H9 (cell line): ENCODE measurements around the gene PPP4R3B. TPM values are rescaled to one million over a fixed set of nuclear protein-coding genes. Genes with fewer than 3 reads are reported as not detected.

Source experiments
- DNase-seq: peaks from one replicate; pipeline ENCODE4 v3.0.0-alpha.2; 2017
- H2AFZ ChIP-seq: one replicate; pipeline ENCODE4 v1.6.1; 2013; ENCODE audit warnings: mild to moderate bottlenecking, low read length, control low read depth, moderate library complexity
- H2AK5ac ChIP-seq: 2 replicates; pipeline ENCODE4 v1.6.1; 2013; ENCODE audit warnings: low read length, control low read depth, mixed read lengths; ENCODE audit not compliant: insufficient read length
- H2BK120ac ChIP-seq: one replicate; pipeline ENCODE4 v1.6.1; 2013; ENCODE audit warnings: low read depth, mild to moderate bottlenecking, low read length, control low read depth, inconsistent platforms; ENCODE audit not compliant: poor library complexity, severe bottlenecking
- H2BK12ac ChIP-seq: 2 replicates; pipeline ENCODE4 v1.6.1; 2013; ENCODE audit warnings: low read length, control low read depth, mixed read lengths, low read depth; ENCODE audit not compliant: insufficient read length
- H2BK15ac ChIP-seq: 2 replicates; pipeline ENCODE4 v1.6.1; 2013; ENCODE audit warnings: low read depth, low read length, control low read depth
- H2BK20ac ChIP-seq: one replicate; pipeline ENCODE4 v1.6.1; 2013; ENCODE audit warnings: low read depth, mild to moderate bottlenecking, low read length, control low read depth, inconsistent platforms; ENCODE audit not compliant: poor library complexity, severe bottlenecking
- H2BK5ac ChIP-seq: 2 replicates; pipeline ENCODE4 v1.6.1; 2013; ENCODE audit warnings: low read length, control low read depth, mixed read lengths; ENCODE audit not compliant: insufficient read length
- H3K14ac ChIP-seq: 2 replicates; pipeline ENCODE4 v1.6.1; 2013; ENCODE audit warnings: low read length, control low read depth; ENCODE audit not compliant: insufficient read depth
- H3K18ac ChIP-seq: 2 replicates; pipeline ENCODE4 v1.6.1; 2013; ENCODE audit warnings: low read depth, mild to moderate bottlenecking, mixed read lengths, low read length, control low read depth; ENCODE audit not compliant: insufficient read length
- H3K23ac ChIP-seq: 2 replicates; pipeline ENCODE4 v1.6.1; 2013; ENCODE audit warnings: low read length, control low read depth, mixed read lengths, low read depth; ENCODE audit not compliant: insufficient read length
- H3K23me2 ChIP-seq: 2 replicates; pipeline ENCODE4 v1.6.1; 2013; ENCODE audit warnings: low read depth, mild to moderate bottlenecking, mixed read lengths, low read length, control low read depth; ENCODE audit not compliant: insufficient read length, poor library complexity, severe bottlenecking
- H3K27ac ChIP-seq: 2 replicates; pipeline ENCODE4 v1.5.1; 2013; ENCODE audit warnings: low read length, control low read depth, mixed read lengths, low read depth; ENCODE audit not compliant: insufficient read length
- H3K27me3 ChIP-seq: 2 replicates; pipeline ENCODE4 v1.6.1; 2013; ENCODE audit warnings: low read length, control low read depth, inconsistent platforms; ENCODE audit not compliant: insufficient read depth
- H3K4ac ChIP-seq: 2 replicates; pipeline ENCODE4 v1.6.1; 2013; ENCODE audit warnings: low read depth, mild to moderate bottlenecking, control low read depth, inconsistent platforms, low read length, moderate library complexity
- H3K4me1 ChIP-seq: 2 replicates; pipeline ENCODE4 v1.6.1; 2013; ENCODE audit warnings: low read length, control low read depth, inconsistent platforms; ENCODE audit not compliant: insufficient read depth
- H3K4me2 ChIP-seq: 2 replicates; pipeline ENCODE4 v1.6.1; 2013; ENCODE audit warnings: low read length, control low read depth, mixed read lengths; ENCODE audit not compliant: insufficient read length, insufficient read depth
- H3K56ac ChIP-seq: 2 replicates; pipeline ENCODE4 v1.6.1; 2013; ENCODE audit warnings: low read depth, mild to moderate bottlenecking, mixed read lengths, low read length, control low read depth; ENCODE audit not compliant: insufficient read length
- H3K79me1 ChIP-seq: 2 replicates; pipeline ENCODE4 v1.6.1; 2013; ENCODE audit warnings: low read depth, mild to moderate bottlenecking, moderate library complexity, low read length, control low read depth, inconsistent platforms; ENCODE audit not compliant: insufficient read depth, poor library complexity, severe bottlenecking
- H3K79me2 ChIP-seq: 2 replicates; pipeline ENCODE4 v1.6.1; 2013; ENCODE audit warnings: low read length, control low read depth, inconsistent platforms; ENCODE audit not compliant: insufficient read depth
- H3K9ac ChIP-seq: 2 replicates; pipeline ENCODE4 v1.6.1; 2013; ENCODE audit warnings: low read length, control low read depth, mixed read lengths; ENCODE audit not compliant: insufficient read length; ENCODE audit errors: extremely low read depth
- H3K9me3 ChIP-seq: one replicate; pipeline ENCODE4 v1.6.1; 2013; ENCODE audit warnings: low read depth, low read length, inconsistent platforms; ENCODE audit not compliant: control insufficient read depth
- H3T11ph ChIP-seq: one replicate; pipeline ENCODE4 v1.6.1; 2013; ENCODE audit warnings: mild to moderate bottlenecking, low read length, control low read depth, inconsistent platforms
- H4K20me1 ChIP-seq: one replicate; pipeline ENCODE4 v1.6.1; 2013; ENCODE audit not compliant: control insufficient read depth, insufficient read length, insufficient read depth
- H4K5ac ChIP-seq: 2 replicates; pipeline ENCODE4 v1.6.1; 2013; ENCODE audit warnings: low read depth, mild to moderate bottlenecking, mixed read lengths, low read length, control low read depth; ENCODE audit not compliant: insufficient read length
- H4K8ac ChIP-seq: replicated peaks from 2 replicates; pipeline ENCODE4 v1.6.1; 2013; ENCODE audit warnings: low read length, control low read depth, mixed read lengths, low read depth; ENCODE audit not compliant: insufficient read length
- H4K91ac ChIP-seq: 2 replicates; pipeline ENCODE4 v1.6.1; 2013; ENCODE audit warnings: low read depth, mild to moderate bottlenecking, moderate library complexity, mixed read lengths, low read length, control low read depth; ENCODE audit not compliant: insufficient read length
- H3K27ac Mint-ChIP-seq, 3 experiments: 2 replicates in 2 of 3; 3 replicates in 1 of 3; pipeline ENCODE4 v1.8.0; 2020 to 2021; ENCODE audit warnings: mixed read lengths in 3 of 3, mild to moderate bottlenecking in 1 of 3, moderate library complexity in 1 of 3
- H3K27me3 Mint-ChIP-seq: 2 replicates; pipeline ENCODE4 v1.8.0; 2021; ENCODE audit warnings: low read depth, mild to moderate bottlenecking, moderate library complexity, mixed read lengths
- H3K36me3 Mint-ChIP-seq, 3 experiments: 2 replicates in 2 of 3; 3 replicates in 1 of 3; pipeline ENCODE4 v1.8.0; 2020 to 2021; ENCODE audit warnings: low read depth in 3 of 3, mixed read lengths in 3 of 3; ENCODE audit not compliant: insufficient read depth in 1 of 3
- H3K4me1 Mint-ChIP-seq, 2 experiments: 2 replicates each; pipeline ENCODE4 v1.8.0; 2020; ENCODE audit warnings: mixed read lengths in 2 of 2
- H3K4me3 Mint-ChIP-seq, 2 experiments: 2 replicates in 1 of 2; 3 replicates in 1 of 2; pipeline ENCODE4 v1.8.0; 2020 to 2021; ENCODE audit warnings: mild to moderate bottlenecking in 2 of 2, mixed read lengths in 2 of 2, moderate library complexity in 1 of 2
- H3K9me3 Mint-ChIP-seq, 2 experiments: 2 replicates in 1 of 2; 3 replicates in 1 of 2; pipeline ENCODE4 v1.8.0; 2020; ENCODE audit warnings: mild to moderate bottlenecking in 2 of 2, mixed read lengths in 2 of 2, moderate library complexity in 1 of 2
- WGBS: extraction: QIAGEN DNeasy Blood & Tissue Kit; methylation state at CpG from one replicate; pipeline ENCODE4 v1.1.7; 2013; ENCODE audit warnings: missing lambda C conversion rate, low lambda C conversion rate, mixed read lengths; ENCODE audit not compliant: insufficient read length; ENCODE audit errors: extremely low coverage; 5-methylcytosine and 5-hydroxymethylcytosine counted together
- total RNA-seq: library from RNA; stranded (reverse); gene quantifications from 2 replicates; pipeline ENCODE4 v1.2.1, GENCODE V29; 2021
- TF ChIP-seq, protein P1 (sequence below): fragments of 200-600 bp; sonication (generic); conservative IDR thresholded peaks from 3 replicates; pipeline ENCODE4 v1.8.0; 2021; ENCODE audit warnings: antibody characterized with exemption, mild to moderate bottlenecking

The PPP4R3B gene
- total RNA-seq, 1 experiment from 2014 or later = 37.6 TPM

DNA sequence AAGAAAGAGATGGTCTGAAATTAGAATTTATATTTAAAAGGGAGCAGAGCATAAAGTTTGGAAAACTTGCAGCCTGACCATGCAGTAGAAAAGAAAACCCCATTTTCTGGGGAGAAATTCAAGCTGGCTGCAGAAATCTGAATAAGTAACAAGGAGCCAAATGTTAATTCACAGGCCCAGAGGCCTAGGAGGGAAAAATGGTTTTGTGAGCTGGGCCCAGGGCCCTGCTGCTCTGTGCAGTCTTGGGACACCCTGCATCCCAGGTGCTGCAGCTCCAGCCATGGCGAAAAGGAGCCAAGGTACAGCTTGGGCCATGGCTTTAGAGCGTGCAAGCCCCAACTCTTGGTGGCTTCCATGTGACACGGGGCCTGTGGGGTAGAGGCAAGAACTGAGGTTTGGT is 56.6 kb downstream of the PPP4R3B start:
- Histone ChIP-seq H4K91ac (no peak overlapping the region), H2BK15ac (no peak overlapping the region), H3K27me3 (no peaks in the 10 kb centered on the region), H2BK5ac (no peak overlapping the region), H3K4ac (no peak overlapping the region), H4K20me1 (no peaks in the 10 kb centered on the region), H3K9me3 (peaks cover 8% of the 10 kb centered on the region), H4K8ac (no peak overlapping the region), H3K56ac (no peak overlapping the region), H3K18ac (no peak overlapping the region), H3K23me2 (no peaks in the 10 kb centered on the region), H2BK12ac (no peak overlapping the region), H3K9ac (no peak overlapping the region), H3K27ac (no peak overlapping the region), H2BK20ac (no peak overlapping the region), H4K5ac (no peak overlapping the region), H3K79me1 (no peaks in the 10 kb centered on the region), H3K14ac (no peak overlapping the region), H3K4me2 (no peak overlapping the region), H3K23ac (no peak overlapping the region), H2BK120ac (no peak overlapping the region), H3T11ph (no peak overlapping the region), H3K79me2 (no peaks in the 10 kb centered on the region), H2AK5ac (no peak overlapping the region), H2AFZ (no peak overlapping the region), H3K4me1 (no peaks in the 10 kb centered on the region)
- no CpG with 5 or more reads among the region's 3 CpGs for WGBS
- no peaks in the 10 kb centered on the region for H3K4me1 Mint-ChIP-seq
- peaks cover 18 to 22% of the 10 kb centered on the region in 2 experiments for H3K9me3 Mint-ChIP-seq
- TF ChIP-seq, protein P1, sequence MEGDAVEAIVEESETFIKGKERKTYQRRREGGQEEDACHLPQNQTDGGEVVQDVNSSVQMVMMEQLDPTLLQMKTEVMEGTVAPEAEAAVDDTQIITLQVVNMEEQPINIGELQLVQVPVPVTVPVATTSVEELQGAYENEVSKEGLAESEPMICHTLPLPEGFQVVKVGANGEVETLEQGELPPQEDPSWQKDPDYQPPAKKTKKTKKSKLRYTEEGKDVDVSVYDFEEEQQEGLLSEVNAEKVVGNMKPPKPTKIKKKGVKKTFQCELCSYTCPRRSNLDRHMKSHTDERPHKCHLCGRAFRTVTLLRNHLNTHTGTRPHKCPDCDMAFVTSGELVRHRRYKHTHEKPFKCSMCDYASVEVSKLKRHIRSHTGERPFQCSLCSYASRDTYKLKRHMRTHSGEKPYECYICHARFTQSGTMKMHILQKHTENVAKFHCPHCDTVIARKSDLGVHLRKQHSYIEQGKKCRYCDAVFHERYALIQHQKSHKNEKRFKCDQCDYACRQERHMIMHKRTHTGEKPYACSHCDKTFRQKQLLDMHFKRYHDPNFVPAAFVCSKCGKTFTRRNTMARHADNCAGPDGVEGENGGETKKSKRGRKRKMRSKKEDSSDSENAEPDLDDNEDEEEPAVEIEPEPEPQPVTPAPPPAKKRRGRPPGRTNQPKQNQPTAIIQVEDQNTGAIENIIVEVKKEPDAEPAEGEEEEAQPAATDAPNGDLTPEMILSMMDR = no peak
- no peak overlapping the region for H3K27ac Mint-ChIP-seq
- no peaks in the 10 kb centered on the region for H3K27me3 Mint-ChIP-seq
- H3K36me3 Mint-ChIP-seq = peaks cover 51 to 81% (median 76%) of the 10 kb centered on the region in 3 experiments
- no peak overlapping the region for H3K4me3 Mint-ChIP-seq
- no peak for DNase-seq
